ENCODE data around the gene UVRAG.
A peak's percentile ranks its signal among the peaks of the same experiment; 100 is the strongest.

Gene UVRAG

GRCh38 chr11:76148231-76148630 is 333.2 kb downstream of the UVRAG start:
- no peak for TF ChIP-seq CTCF (conservative IDR thresholded peaks at IDR 0.05)
- peak overlapping the region; percentile 70 for H3K27ac ChIP-seq

GRCh38 chr11:76148941-76149613 is 334.1 kb downstream of the UVRAG start:
- peak overlapping the region; percentile 70 for H3K27ac ChIP-seq
- TF ChIP-seq CTCF (conservative IDR thresholded peaks at IDR 0.05) = no peak

DNA sequence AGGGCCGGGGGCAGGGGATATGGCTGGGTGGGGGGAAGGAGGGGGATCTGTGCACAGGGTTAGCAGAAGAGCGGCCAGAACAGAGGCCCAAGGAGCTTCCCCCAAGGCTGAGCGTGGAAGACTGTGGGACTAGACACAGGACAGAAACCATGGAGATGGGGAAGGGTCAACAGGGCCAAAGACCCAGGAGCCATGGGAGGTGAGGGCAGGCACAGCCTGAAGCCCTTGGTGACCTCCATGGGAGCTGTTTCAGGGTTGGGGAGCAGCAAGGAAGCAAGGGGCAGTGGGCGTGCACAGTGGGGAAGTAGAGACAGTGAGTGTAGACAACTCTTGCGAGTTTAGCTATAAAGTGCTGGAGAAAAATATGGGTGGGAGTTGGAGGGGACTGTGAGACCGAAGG is 334.7 kb downstream of the UVRAG start:
- no peak for TF ChIP-seq CTCF (conservative IDR thresholded peaks at IDR 0.05)
- H3K27ac ChIP-seq = peak overlapping the region; percentile 70; the same call in 1 of the 2 replicates

DNA sequence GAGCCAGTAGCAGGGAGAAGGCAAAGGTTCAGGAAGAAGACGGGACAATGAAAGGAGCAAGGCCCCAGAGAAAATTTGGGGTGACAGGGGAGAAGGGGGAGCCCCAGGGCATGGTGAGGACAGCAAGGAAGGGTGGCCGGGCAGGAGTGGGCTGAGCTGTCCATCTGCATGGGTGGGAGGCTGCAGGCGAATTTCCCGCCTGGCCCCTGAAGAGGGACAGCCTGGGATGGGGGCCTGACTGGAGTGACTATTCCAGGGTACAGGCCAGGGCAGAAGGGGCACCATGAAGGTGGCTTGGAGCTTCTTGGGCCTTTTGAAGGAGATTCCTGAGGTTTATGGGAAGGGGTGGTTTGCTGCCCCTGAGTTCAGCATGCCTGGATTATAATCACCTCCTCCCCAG is 335.1 kb downstream of the UVRAG start:
- no peak overlapping the region for H3K27ac ChIP-seq
- no peak for TF ChIP-seq CTCF (conservative IDR thresholded peaks at IDR 0.05)

DNA sequence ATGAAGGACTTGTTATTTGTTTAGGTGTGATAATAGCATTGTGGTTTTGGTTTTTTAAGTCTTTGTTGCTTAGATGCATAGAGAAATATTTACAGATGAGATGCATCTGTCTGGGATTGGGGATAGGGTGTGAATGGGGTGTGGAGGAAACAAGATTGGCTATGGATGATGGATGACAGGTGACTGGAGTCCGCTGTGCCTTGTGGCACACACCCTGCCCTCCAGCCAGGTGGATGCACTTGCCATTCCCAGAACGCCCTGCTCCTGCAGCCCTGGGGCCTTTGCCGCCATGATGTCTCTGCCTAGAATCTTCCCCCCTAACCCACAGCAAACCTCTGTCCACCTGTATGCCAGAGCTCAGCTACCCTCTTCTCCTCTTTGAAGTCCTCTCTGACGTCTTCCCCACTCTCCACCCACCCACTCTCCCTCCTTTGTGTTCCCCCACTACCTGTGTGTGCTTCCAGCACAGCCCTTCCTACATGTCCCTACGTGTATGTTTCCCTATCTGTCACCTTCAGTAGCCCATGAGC is 336.6 kb downstream of the UVRAG start:
- H3K27ac ChIP-seq = no peak overlapping the region
- TF ChIP-seq CTCF (conservative IDR thresholded peaks at IDR 0.05) = no peak

DNA sequence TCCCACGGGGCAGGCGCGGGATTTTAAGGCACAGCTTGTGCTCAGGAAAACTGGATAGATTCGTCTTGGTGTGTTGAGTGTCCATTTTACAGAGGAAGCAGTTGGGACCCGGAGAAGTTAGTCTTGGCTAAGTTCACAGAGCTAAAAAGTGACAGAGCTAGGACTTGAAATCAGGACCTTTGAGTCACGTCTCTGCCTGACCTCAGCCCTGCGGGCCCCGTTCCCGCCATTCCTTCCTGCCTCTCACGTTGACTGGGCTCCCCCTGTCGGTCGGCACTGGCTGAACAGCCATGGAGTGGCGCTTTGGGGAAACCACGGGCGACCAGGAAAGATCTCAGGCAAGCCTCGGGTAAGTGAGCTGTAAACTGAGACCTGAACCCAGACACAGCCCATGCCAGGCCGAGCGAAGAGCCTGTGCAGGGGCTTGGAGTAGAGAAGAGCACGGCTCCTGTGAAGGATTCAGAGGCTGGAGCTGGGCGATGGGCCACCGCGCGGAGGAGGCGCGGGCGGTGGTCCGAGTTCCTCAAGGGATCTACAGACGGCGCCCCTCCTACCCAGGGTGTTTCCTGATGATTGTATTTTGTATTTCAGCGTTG is 337.2 kb downstream of the UVRAG start:
- no peak overlapping the region for H3K27ac ChIP-seq
- TF ChIP-seq CTCF (conservative IDR thresholded peaks at IDR 0.05) = peak; percentile 97

GRCh38 chr11:76152741-76153570 is 337.9 kb downstream of the UVRAG start:
- TF ChIP-seq CTCF (conservative IDR thresholded peaks at IDR 0.05) = no peak
- H3K27ac ChIP-seq = no peak overlapping the region

Measured in VCaP (cell line).